Glutamatergic neuron (in vitro differentiated cells): ENCODE data around the gene DDX54. TPM values are rescaled to one million over a fixed set of nuclear protein-coding genes. Genes with fewer than 3 reads are reported as not detected.
A peak's percentile ranks its signal among the peaks of the same experiment; 100 is the strongest.

Source experiments
- DNase-seq: peaks from one replicate; pipeline ENCODE4 v3.0.0; 2022
- H3K27ac Mint-ChIP-seq: one replicate; pipeline ENCODE4 v1.8.0; 2020; ENCODE audit warnings: mild to moderate bottlenecking, mixed read lengths, inconsistent platforms; ENCODE audit not compliant: unreplicated experiment
- H3K27me3 Mint-ChIP-seq: one replicate; pipeline ENCODE4 v1.8.0; 2020; ENCODE audit warnings: mild to moderate bottlenecking, moderate library complexity, mixed read lengths, inconsistent platforms; ENCODE audit not compliant: unreplicated experiment
- H3K36me3 Mint-ChIP-seq: one replicate; pipeline ENCODE4 v1.8.0; 2020; ENCODE audit warnings: mild to moderate bottlenecking, mixed read lengths, inconsistent platforms; ENCODE audit not compliant: unreplicated experiment
- H3K4me1 Mint-ChIP-seq: one replicate; pipeline ENCODE4 v1.8.0; 2020; ENCODE audit warnings: mild to moderate bottlenecking, low read depth, mixed read lengths, inconsistent platforms; ENCODE audit not compliant: unreplicated experiment
- H3K4me3 Mint-ChIP-seq: one replicate; pipeline ENCODE4 v1.8.0; 2020; ENCODE audit warnings: mild to moderate bottlenecking, mixed read lengths, inconsistent platforms; ENCODE audit not compliant: unreplicated experiment
- H3K9me3 Mint-ChIP-seq: one replicate; pipeline ENCODE4 v1.8.0; 2020; ENCODE audit warnings: mild to moderate bottlenecking, moderate library complexity, mixed read lengths, inconsistent platforms; ENCODE audit not compliant: unreplicated experiment
- total RNA-seq: library from RNA; stranded (reverse); fragmentation: NEBNext Ultra II Directional; extraction: Animal tissue kit (Norgen Biotek cat#: 25700); gene quantifications from one replicate; pipeline ENCODE4 v1.2.1, GENCODE V29; 2021; ENCODE audit not compliant: unreplicated experiment
- TF ChIP-seq, protein P1 (sequence below): fragments of 200-600 bp; sonication (generic); IDR thresholded peaks from one replicate; pipeline ENCODE4 v1.5.0; 2021; ENCODE audit not compliant: partially characterized antibody, unreplicated experiment

The DDX54 gene
- total RNA-seq, 1 donor from 2014 or later: 16.9 TPM

DNA sequence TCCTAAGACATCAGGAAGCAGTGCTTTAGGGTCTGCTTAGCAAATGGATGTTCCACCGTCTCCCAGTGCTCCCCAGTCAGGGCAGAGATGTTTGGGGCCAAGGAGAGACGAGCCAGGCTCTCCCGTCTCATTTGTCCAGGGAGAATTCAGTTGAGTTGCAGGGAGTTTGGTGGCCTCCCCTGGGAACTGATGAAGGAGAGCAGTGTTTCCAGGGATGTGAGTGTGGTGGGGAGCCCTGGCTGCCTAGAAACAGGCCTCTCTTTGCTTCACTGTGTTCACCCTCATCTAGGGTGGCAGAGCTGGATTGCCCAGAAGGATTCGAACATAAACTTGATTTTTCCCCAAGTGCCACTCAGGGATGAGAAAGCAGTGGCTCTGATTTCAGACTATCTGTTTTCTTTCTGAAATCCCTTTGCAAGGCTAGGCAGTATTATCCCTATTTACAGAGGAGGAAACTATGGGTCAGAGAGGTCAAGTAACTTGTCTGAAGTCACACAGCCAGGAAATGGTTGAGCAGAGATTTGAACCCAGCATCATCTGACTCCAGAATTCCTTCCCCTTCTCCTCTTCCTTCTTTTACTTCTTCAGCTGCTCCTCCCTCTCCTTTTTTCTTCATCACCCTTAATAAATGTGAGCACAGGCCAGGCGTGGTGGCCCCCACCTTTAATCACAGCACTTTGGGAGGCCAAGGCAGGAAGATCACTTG lies 42.6 kb upstream of the DDX54 start:
- H3K9me3 Mint-ChIP-seq: peaks cover 3% of the 10 kb centered on the region
- DNase-seq: no peak
- H3K4me1 Mint-ChIP-seq: peaks cover 15% of the 10 kb centered on the region
- no peaks in the 10 kb centered on the region for H3K27me3 Mint-ChIP-seq
- H3K4me3 Mint-ChIP-seq: peak overlapping the region; percentile 25
- H3K36me3 Mint-ChIP-seq: peaks cover 4% of the 10 kb centered on the region
- H3K27ac Mint-ChIP-seq: no peak overlapping the region
- TF ChIP-seq, protein P1, sequence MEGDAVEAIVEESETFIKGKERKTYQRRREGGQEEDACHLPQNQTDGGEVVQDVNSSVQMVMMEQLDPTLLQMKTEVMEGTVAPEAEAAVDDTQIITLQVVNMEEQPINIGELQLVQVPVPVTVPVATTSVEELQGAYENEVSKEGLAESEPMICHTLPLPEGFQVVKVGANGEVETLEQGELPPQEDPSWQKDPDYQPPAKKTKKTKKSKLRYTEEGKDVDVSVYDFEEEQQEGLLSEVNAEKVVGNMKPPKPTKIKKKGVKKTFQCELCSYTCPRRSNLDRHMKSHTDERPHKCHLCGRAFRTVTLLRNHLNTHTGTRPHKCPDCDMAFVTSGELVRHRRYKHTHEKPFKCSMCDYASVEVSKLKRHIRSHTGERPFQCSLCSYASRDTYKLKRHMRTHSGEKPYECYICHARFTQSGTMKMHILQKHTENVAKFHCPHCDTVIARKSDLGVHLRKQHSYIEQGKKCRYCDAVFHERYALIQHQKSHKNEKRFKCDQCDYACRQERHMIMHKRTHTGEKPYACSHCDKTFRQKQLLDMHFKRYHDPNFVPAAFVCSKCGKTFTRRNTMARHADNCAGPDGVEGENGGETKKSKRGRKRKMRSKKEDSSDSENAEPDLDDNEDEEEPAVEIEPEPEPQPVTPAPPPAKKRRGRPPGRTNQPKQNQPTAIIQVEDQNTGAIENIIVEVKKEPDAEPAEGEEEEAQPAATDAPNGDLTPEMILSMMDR: no peak

DNA sequence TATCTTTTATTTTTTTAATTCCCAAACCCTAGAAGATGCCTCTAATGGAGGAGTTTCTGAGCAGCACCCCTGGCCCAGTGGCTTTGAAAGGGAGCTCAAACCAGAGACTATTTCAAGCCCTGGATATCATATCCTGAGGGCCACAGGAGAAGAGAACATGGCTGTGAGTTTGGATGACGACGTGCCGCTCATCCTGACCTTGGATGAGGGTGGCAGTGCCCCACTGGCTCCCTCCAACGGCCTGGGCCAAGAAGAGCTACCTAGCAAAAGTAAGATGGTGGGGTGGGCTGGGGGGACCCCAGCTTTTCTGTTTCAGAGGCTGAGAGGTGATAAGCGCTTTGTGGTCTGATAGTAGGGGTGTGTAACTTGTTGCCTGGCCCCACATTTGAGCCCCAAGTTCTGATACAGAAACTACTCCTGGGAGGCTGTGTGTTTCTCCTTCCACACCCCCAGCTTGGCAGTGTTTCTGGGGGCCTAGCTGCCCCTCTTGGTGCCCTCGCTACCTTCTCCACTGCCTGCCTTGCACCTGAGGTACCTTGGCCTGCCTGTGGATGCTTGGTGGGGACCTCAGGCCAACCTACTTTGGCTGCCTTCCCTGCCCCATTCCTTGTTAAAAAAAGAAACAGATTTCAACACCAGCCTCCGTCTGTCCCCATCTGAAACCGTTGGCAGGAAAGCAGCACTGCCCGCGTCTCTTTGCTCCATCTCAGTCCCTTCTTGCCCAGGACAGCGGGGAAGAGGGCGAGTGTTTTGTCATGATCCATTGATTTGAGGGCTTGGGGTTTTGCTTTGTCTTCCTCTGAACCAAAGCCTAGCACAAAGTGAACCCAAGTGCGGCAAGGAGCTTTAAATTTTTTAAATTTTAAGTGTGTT lies 41.7 kb upstream of the DDX54 start:
- H3K27ac Mint-ChIP-seq: no peak overlapping the region
- peaks cover 8% of the 10 kb centered on the region for H3K4me1 Mint-ChIP-seq
- no peak overlapping the region for H3K4me3 Mint-ChIP-seq
- TF ChIP-seq, protein P1: no peak
- peaks cover 4% of the 10 kb centered on the region for H3K36me3 Mint-ChIP-seq
- peaks cover 6% of the 10 kb centered on the region for H3K9me3 Mint-ChIP-seq
- H3K27me3 Mint-ChIP-seq: no peaks in the 10 kb centered on the region
- no peak for DNase-seq

DNA sequence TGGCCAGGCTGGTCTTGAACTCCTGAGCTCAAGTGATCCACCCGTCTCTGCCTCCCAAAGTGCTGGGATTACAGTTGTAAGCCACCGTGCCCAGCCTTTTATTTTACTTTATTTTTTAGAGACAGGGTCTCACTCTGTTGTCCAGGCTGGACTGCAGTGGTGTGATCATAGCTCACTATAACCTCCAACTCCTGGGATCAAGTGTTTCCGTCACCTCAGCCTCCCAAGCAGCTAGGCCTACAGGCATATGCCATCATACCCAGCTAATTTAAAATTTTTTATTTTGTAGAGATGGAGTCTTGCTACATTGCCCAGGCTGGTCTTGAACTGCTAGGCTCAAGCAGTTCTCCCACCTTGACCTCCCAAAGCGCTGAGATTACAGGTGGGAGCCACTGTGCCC lies 39.7 kb upstream of the DDX54 start:
- Mint-ChIP-seq H3K4me1 (peaks cover 7% of the 10 kb centered on the region), H3K36me3 (peaks cover 2% of the 10 kb centered on the region), H3K27me3 (no peaks in the 10 kb centered on the region), H3K4me3 (no peak overlapping the region), H3K9me3 (peaks cover 3% of the 10 kb centered on the region), H3K27ac (no peak overlapping the region)
- TF ChIP-seq, protein P1: no peak
- no peak for DNase-seq

DNA sequence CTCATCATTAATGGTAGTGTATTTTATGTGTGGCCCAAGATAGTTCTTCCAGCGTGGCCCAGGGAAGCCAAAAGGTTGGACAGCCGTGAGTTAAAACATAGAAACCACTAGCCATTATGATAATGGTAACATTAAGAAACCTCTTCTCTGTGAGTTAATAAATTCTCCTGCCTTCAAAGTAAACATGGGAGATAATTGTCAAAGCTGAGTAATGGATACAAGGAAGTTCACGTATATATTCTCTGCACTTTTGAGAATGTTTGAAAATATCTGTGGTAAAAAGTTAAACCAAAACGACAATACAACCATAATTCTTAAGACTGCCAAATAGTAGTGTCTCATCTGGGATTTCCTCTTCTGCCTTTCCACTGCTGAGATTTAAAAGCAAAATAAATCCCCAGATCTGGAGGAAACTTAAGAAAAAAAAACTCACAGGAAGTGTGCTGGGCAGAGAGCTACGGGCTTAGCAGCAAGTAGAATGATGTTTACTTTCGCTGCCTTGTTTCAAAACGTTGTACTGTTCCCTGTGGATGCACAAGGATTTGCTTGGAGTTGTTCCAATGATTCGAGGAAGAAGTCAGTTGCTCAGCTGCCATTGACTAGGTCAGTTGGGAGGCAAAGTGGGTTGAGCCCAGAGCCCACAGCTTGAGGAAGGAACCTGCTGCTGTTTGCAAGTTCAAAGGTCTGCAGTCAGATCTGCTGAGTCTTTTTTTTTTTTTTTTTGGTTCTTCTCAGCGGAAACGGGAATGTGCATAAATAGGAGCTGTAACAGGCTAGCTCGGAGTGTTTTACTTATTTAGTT lies 37.7 kb upstream of the DDX54 start:
- Mint-ChIP-seq H3K36me3 (no peaks in the 10 kb centered on the region), H3K4me3 (peak overlapping the region; percentile 30), H3K27ac (no peak overlapping the region), H3K27me3 (no peaks in the 10 kb centered on the region), H3K4me1 (peaks cover 7% of the 10 kb centered on the region), H3K9me3 (peaks cover 3% of the 10 kb centered on the region)
- DNase-seq: no peak
- TF ChIP-seq, protein P1: no peak
